Naive thymus-derived CD4-positive, alpha-beta T cell (primary cell): ENCODE results near the gene PTPRN2. TPM values are rescaled to one million over a fixed set of nuclear protein-coding genes. Genes with fewer than 3 reads are reported as not detected.

Experiments
- ATAC-seq: fragments of 150-1000 bp; cut with Tn5 transposase; 2 replicates; pipeline ENCODE4 v1.10.0; 2021; ENCODE audit warnings: mild to moderate bottlenecking, moderate library complexity
- CTCF ChIA-PET: fragments of 350-600 bp; sonication (Branson Sonifier 250); formaldehyde crosslinking; loops from one replicate; lab custom pipeline; 2021; ENCODE audit warnings: antibody characterized with exemption; lab: Charles Lee
- POLR2A ChIA-PET: fragments of 350-600 bp; sonication (Branson Sonifier 250); formaldehyde crosslinking; loops from one replicate; lab custom pipeline; 2021; ENCODE audit warnings: antibody characterized with exemption, inconsistent platforms; lab: Charles Lee
- DNase-seq, 9 donors: peaks; one replicate each; pipeline versions ENCODE4 v3.0.0 to v3.0.0-alpha.2; 2020 to 2022; ENCODE audit warnings: mixed read lengths in 1 of 9
- H3K27ac ChIP-seq: one replicate; pipeline ENCODE4 v1.7.0; 2013; ENCODE audit warnings: mild to moderate bottlenecking, low read depth, low read length, moderate library complexity
- H3K27me3 ChIP-seq, 2 donors: one replicate each; pipeline ENCODE4 v1.7.0; 2013; ENCODE audit warnings: low read length in 2 of 2, mild to moderate bottlenecking in 2 of 2, moderate library complexity in 2 of 2; ENCODE audit not compliant: control insufficient read depth in 2 of 2, insufficient read depth in 2 of 2
- H3K36me3 ChIP-seq, 3 experiments: 1 replicate in 2 of 3; 2 replicates in 1 of 3; pipeline ENCODE4 v1.7.0; 2013; ENCODE audit warnings: low read length in 3 of 3, mild to moderate bottlenecking in 3 of 3, moderate library complexity in 1 of 3; ENCODE audit not compliant: insufficient read depth in 3 of 3, control insufficient read depth in 2 of 3
- H3K4me1 ChIP-seq, 2 donors: one replicate each; pipeline ENCODE4 v1.7.0; 2013; ENCODE audit warnings: low read length in 2 of 2, mild to moderate bottlenecking in 2 of 2, moderate library complexity in 1 of 2; ENCODE audit not compliant: control insufficient read depth in 2 of 2, insufficient read depth in 2 of 2
- H3K4me3 ChIP-seq: 2 replicates; pipeline ENCODE4 v1.7.0; 2013; ENCODE audit warnings: mild to moderate bottlenecking, low read length
- H3K9me3 ChIP-seq, 3 experiments: 1 replicate in 2 of 3; 2 replicates in 1 of 3; pipeline ENCODE4 v1.7.0; 2013; ENCODE audit warnings: low read length in 3 of 3; ENCODE audit not compliant: control insufficient read depth in 2 of 3
- H3K27ac Mint-ChIP-seq, 9 donors: one replicate each; pipeline ENCODE4 v1.8.0; 2020 to 2022; ENCODE audit warnings: mixed read lengths in 9 of 9, mild to moderate bottlenecking in 8 of 9, moderate library complexity in 5 of 9, inconsistent platforms in 2 of 9
- H3K27me3 Mint-ChIP-seq, 5 donors: one replicate each; pipeline ENCODE4 v1.8.0; 2021 to 2022; ENCODE audit warnings: mixed read lengths in 5 of 5, mild to moderate bottlenecking in 1 of 5
- H3K36me3 Mint-ChIP-seq, 5 donors: one replicate each; pipeline ENCODE4 v1.8.0; 2020 to 2022; ENCODE audit warnings: mixed read lengths in 5 of 5, mild to moderate bottlenecking in 3 of 5, inconsistent platforms in 1 of 5
- H3K4me1 Mint-ChIP-seq, 7 donors: one replicate each; pipeline ENCODE4 v1.8.0; 2020 to 2022; ENCODE audit warnings: mixed read lengths in 7 of 7, mild to moderate bottlenecking in 3 of 7, inconsistent platforms in 1 of 7
- H3K4me3 Mint-ChIP-seq, 10 donors: one replicate each; pipeline ENCODE4 v1.8.0; 2020 to 2022; ENCODE audit warnings: mild to moderate bottlenecking in 10 of 10, mixed read lengths in 10 of 10, moderate library complexity in 6 of 10, inconsistent platforms in 2 of 10
- H3K9me3 Mint-ChIP-seq, 11 donors: one replicate each; pipeline ENCODE4 v1.8.0; 2020 to 2022; ENCODE audit warnings: mixed read lengths in 11 of 11, mild to moderate bottlenecking in 4 of 11, inconsistent platforms in 1 of 11, moderate library complexity in 1 of 11
- intact Hi-C, 2 donors: fragments of 100-400 bp; cut with micrococcal nuclease; formaldehyde crosslinking; loops; one replicate each; pipeline ENCODE4 v1.15.1; 2023
- polyA plus RNA-seq, 2 donors: library from polyadenylated mRNA; unstranded; fragments of 300-500 nt; fragmentation: Illumina TruSeq; gene quantifications; one replicate each; pipeline ENCODE4 v1.2.3, GENCODE V29; 2021
- total RNA-seq, 6 experiments: library from RNA in 5 of 6; stranded (reverse) in 5 of 6; gene quantifications; 1 replicate in 5 of 6; 2 replicates in 1 of 6; pipeline ENCODE4 v1.2.3 and lab custom pipeline; 2021 to 2026

PTPRN2 gene
- total and polyA plus RNA-seq, 7 experiments from 2014 or later, result 0.58 to 2.3 (median 1.4) TPM

DNA sequence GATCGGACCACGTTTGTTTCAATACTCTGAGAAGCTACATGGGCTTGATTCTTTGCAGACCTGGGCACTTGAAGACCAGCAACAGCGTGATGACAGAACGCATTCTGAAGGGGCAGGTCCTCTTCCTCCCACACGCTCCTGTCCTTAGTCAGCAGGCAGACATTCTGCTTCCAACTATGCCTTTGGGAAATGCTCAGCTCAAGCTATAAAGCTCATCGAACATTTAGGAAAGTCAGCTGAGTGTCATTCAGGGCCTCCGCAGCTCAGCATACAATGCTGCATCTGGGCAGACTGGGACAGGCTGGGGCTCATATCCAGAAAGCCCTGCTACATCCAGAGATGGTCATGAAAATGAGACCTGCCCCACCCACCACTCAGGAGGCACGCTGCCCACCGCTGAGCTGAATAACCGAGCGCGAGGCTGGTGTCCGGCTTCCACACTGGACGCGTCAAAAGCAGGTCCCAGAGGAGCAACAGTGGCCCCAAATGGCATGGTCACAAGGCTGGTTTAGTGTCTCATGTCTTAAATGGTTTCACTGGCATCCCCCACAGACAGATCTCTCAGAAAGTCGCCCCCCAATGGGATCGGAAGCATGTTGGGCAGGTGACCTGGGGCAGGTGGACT, 976.8 kb downstream of the PTPRN2 start:
- no peaks in the 10 kb centered on the region for H3K9me3 ChIP-seq
- peaks cover 0 to 8% of the 10 kb centered on the region in 2 donors for H3K4me1 ChIP-seq
- no peaks in the 10 kb centered on the region for H3K27me3 ChIP-seq
- H3K27ac ChIP-seq, result no peak overlapping the region
- ATAC-seq (no peak), DNase-seq (no peak)
- H3K36me3 ChIP-seq, result no peaks in the 10 kb centered on the region
- intact Hi-C loops, result loop anchor here (5.0 kb wide), 3 partner anchors 33 to 138 kb away; no protein-coding TSS in a partner anchor
- ChIA-PET POLR2A (no interaction called here), CTCF (interaction anchor here (1.4 kb wide), 1 partner anchor 16 kb away, joined by 4 read pairs; no protein-coding TSS in a partner anchor)
- H3K36me3 Mint-ChIP-seq, result peaks cover 0 to 11% (median 0%) of the 10 kb centered on the region in 5 donors
- peaks cover 8 to 41% (median 27%) of the 10 kb centered on the region in 7 donors for H3K4me1 Mint-ChIP-seq
- no peak overlapping the region for H3K4me3 ChIP-seq
- peaks cover 0 to 3% (median 0%) of the 10 kb centered on the region in 11 donors for H3K9me3 Mint-ChIP-seq
- peak overlapping the region in 1 of 9 donors; percentile 46 for H3K27ac Mint-ChIP-seq
- peaks cover 0 to 4% (median 0%) of the 10 kb centered on the region in 5 donors for H3K27me3 Mint-ChIP-seq
- peak overlapping the region in 6 of 10 donors; percentile 48 to 78 (median 66) for H3K4me3 Mint-ChIP-seq

DNA sequence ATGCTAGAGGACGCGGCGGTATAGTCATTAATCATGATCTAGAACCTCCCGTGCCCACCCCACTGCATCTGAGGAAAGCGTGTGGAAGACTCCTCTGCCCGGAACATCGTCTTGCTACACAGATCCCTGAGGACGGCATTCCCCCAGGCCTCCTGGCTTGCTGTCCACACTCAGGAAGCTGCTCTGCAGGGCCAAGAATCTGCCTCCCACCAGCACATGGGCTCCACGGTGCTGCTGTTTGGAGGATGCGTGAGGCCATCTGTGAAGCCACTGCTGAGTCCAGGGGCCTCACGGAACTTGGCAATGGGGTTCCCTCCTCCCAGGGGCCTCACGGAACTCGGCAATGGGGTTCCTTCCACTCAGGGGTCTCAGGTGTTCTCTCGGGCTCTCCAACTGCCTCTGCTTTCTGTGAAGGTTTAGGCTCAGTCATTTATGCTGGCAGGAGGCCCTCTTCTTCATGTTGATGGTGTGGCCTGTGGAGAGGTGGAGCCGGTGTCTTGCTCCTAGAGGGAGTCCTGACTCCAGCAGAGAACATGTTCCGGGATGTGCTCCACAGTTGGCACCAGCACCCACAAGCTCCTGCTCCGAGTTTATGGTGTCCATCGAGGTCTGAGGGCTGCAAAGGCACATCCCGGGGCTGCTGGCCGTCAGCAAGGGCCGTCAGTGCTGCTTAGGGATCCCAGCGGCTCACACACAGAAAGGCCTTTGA, 977.5 kb downstream of the PTPRN2 start:
- CTCF ChIA-PET, result interaction anchor here (1.4 kb wide), 1 partner anchor 17 kb away, joined by 4 read pairs; no protein-coding TSS in a partner anchor

GRCh38 chr7:157609516-157609915, 978.1 kb downstream of the PTPRN2 start:
- ChIA-PET POLR2A (no interaction called here), CTCF (no interaction called here)
- Histone ChIP-seq H3K27me3 (no peaks in the 10 kb centered on the region), H3K36me3 (no peaks in the 10 kb centered on the region), H3K27ac (no peak overlapping the region), H3K9me3 (no peaks in the 10 kb centered on the region), H3K4me3 (no peak overlapping the region), H3K4me1 (peaks cover 0 to 8% of the 10 kb centered on the region in 2 donors)
- peaks cover 0 to 11% (median 0%) of the 10 kb centered on the region in 5 donors for H3K36me3 Mint-ChIP-seq
- H3K9me3 Mint-ChIP-seq, result peaks cover 0 to 3% (median 0%) of the 10 kb centered on the region in 11 donors
- DNase-seq (no peak), ATAC-seq (no peak)
- H3K27me3 Mint-ChIP-seq, result peaks cover 0 to 4% (median 0%) of the 10 kb centered on the region in 5 donors
- no peak overlapping the region for H3K27ac Mint-ChIP-seq
- peaks cover 8 to 33% (median 20%) of the 10 kb centered on the region in 7 donors for H3K4me1 Mint-ChIP-seq
- intact Hi-C loops, result no loop called here
- H3K4me3 Mint-ChIP-seq, result peak overlapping the region in 1 of 10 donors; percentile 53

More for the DNA sequence above, 977.5 kb downstream of the PTPRN2 start:
- Histone ChIP-seq H3K9me3 (no peaks in the 10 kb centered on the region), H3K36me3 (no peaks in the 10 kb centered on the region), H3K27ac (no peak overlapping the region), H3K4me1 (peaks cover 0 to 8% of the 10 kb centered on the region in 2 donors), H3K27me3 (no peaks in the 10 kb centered on the region), H3K4me3 (no peak overlapping the region)
- peaks cover 0 to 3% (median 0%) of the 10 kb centered on the region in 11 donors for H3K9me3 Mint-ChIP-seq
- no peak overlapping the region for H3K4me3 Mint-ChIP-seq
- peaks cover 0 to 11% (median 0%) of the 10 kb centered on the region in 5 donors for H3K36me3 Mint-ChIP-seq
- peaks cover 0 to 4% (median 0%) of the 10 kb centered on the region in 5 donors for H3K27me3 Mint-ChIP-seq
- POLR2A ChIA-PET, result no interaction called here
- H3K4me1 Mint-ChIP-seq, result peaks cover 8 to 34% (median 23%) of the 10 kb centered on the region in 7 donors
- DNase-seq, result no peak
- intact Hi-C loops, result loop anchor here (5.0 kb wide), 3 partner anchors 33 to 138 kb away; no protein-coding TSS in a partner anchor
- no peak for ATAC-seq
- H3K27ac Mint-ChIP-seq, result no peak overlapping the region

DNA sequence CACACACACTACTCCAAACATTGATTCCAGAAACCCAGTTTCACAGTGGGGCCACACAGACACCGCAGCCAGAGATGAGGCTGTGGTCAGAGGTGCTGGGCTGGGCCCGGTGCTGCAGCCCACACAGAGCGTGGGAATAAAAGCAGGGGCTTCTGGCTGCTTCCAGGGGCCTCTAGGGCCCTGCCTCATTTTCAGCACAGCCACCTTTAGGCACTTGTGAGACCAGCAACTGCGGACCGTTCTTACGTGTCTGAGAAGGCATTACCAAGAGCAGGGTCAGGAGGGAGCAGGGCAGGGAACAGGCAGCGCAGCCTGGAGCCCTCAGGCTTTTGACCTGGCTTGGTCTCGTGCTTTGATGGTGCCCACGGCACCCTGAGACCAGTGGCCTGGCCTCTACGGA, 980.4 kb downstream of the PTPRN2 start:
- Mint-ChIP-seq H3K36me3 (peaks cover 0 to 11% (median 0%) of the 10 kb centered on the region in 5 donors), H3K4me1 (peaks cover 2 to 19% (median 13%) of the 10 kb centered on the region in 7 donors), H3K9me3 (peaks cover 0 to 3% (median 0%) of the 10 kb centered on the region in 11 donors), H3K27me3 (no peaks in the 10 kb centered on the region), H3K27ac (no peak overlapping the region), H3K4me3 (no peak overlapping the region)
- Histone ChIP-seq H3K36me3 (no peaks in the 10 kb centered on the region), H3K4me3 (no peak overlapping the region), H3K4me1 (peaks cover 0 to 5% of the 10 kb centered on the region in 2 donors), H3K27me3 (no peaks in the 10 kb centered on the region), H3K27ac (no peak overlapping the region), H3K9me3 (no peaks in the 10 kb centered on the region)
- DNase-seq (no peak), ATAC-seq (no peak)
- intact Hi-C loops, result no loop called here
- ChIA-PET CTCF (no interaction called here), POLR2A (interaction anchor here (1.5 kb wide), 1 partner anchor 19 kb away, joined by 7 read pairs; no protein-coding TSS in a partner anchor)

- CTCF ChIA-PET, result no interaction called here
- ATAC-seq (no peak), DNase-seq (no peak)
- intact Hi-C loops, result no loop called here
- H3K27me3 Mint-ChIP-seq, result no peaks in the 10 kb centered on the region
- Histone ChIP-seq H3K4me3 (no peak overlapping the region), H3K27me3 (no peaks in the 10 kb centered on the region), H3K9me3 (no peaks in the 10 kb centered on the region), H3K27ac (no peak overlapping the region), H3K4me1 (no peaks in the 10 kb centered on the region), H3K36me3 (no peaks in the 10 kb centered on the region)
- H3K4me1 Mint-ChIP-seq, result peaks cover 0 to 11% (median 6%) of the 10 kb centered on the region in 7 donors
- POLR2A ChIA-PET, result interaction anchor here (0.6 kb wide), 1 partner anchor 17 kb away, joined by 3 read pairs; no protein-coding TSS in a partner anchor
- peaks cover 0 to 6% (median 0%) of the 10 kb centered on the region in 5 donors for H3K36me3 Mint-ChIP-seq
- H3K9me3 Mint-ChIP-seq, result peaks cover 0 to 3% (median 0%) of the 10 kb centered on the region in 11 donors
- H3K27ac Mint-ChIP-seq, result no peak overlapping the region
- H3K4me3 Mint-ChIP-seq, result no peak overlapping the region
Observed at GRCh38 chr7:157606140-157606539, 981.5 kb downstream of the PTPRN2 start.

GRCh38 chr7:157605638-157606037, 982.0 kb downstream of the PTPRN2 start:
- Histone ChIP-seq H3K36me3 (no peaks in the 10 kb centered on the region), H3K4me1 (no peaks in the 10 kb centered on the region), H3K9me3 (no peaks in the 10 kb centered on the region), H3K4me3 (no peak overlapping the region), H3K27ac (no peak overlapping the region), H3K27me3 (no peaks in the 10 kb centered on the region)
- CTCF ChIA-PET, result no interaction called here
- intact Hi-C loops, result no loop called here
- POLR2A ChIA-PET, result interaction anchor here (0.6 kb wide), 1 partner anchor 17 kb away, joined by 3 read pairs; no protein-coding TSS in a partner anchor
- ATAC-seq, result no peak
- peaks cover 0 to 3% (median 0%) of the 10 kb centered on the region in 11 donors for H3K9me3 Mint-ChIP-seq
- H3K36me3 Mint-ChIP-seq, result peaks cover 0 to 1% (median 0%) of the 10 kb centered on the region in 5 donors
- no peak for DNase-seq
- no peak overlapping the region for H3K4me3 Mint-ChIP-seq
- no peak overlapping the region for H3K27ac Mint-ChIP-seq
- peaks cover 0 to 9% (median 4%) of the 10 kb centered on the region in 7 donors for H3K4me1 Mint-ChIP-seq
- peaks cover 0 to 2% (median 0%) of the 10 kb centered on the region in 5 donors for H3K27me3 Mint-ChIP-seq
